Parathyroid adenoma (tissue), 2 donors: ENCODE data around the gene DRAM1.

Experiments used
- H2AFZ ChIP-seq: fragments of 300-600 bp; sonication (generic); one replicate; pipeline ENCODE4 v1.7.0; 2017; ENCODE audit warnings: antibody characterized with exemption, mild to moderate bottlenecking
- H3K27ac ChIP-seq: fragments of 300-600 bp; sonication (generic); one replicate; pipeline ENCODE4 v1.7.0; 2017
- H3K27me3 ChIP-seq: fragments of 300-600 bp; sonication (generic); one replicate; pipeline ENCODE4 v1.7.0; 2017; ENCODE audit warnings: low read length; ENCODE audit not compliant: control insufficient read depth, insufficient read depth
- H3K36me3 ChIP-seq: fragments of 300-600 bp; sonication (generic); one replicate; pipeline ENCODE4 v1.7.0; 2017; ENCODE audit warnings: low read length; ENCODE audit not compliant: control insufficient read depth, insufficient read depth
- H3K4me1 ChIP-seq: fragments of 300-600 bp; sonication (generic); one replicate; pipeline ENCODE4 v1.7.0; 2017; ENCODE audit warnings: control low read depth
- H3K4me2 ChIP-seq: fragments of 300-600 bp; sonication (generic); one replicate; pipeline ENCODE4 v1.7.0; 2017; ENCODE audit warnings: low read length
- H3K4me3 ChIP-seq: fragments of 300-600 bp; sonication (generic); one replicate; pipeline ENCODE4 v1.7.0; 2017; ENCODE audit warnings: low read depth, low read length
- H3K79me2 ChIP-seq: fragments of 300-600 bp; sonication (generic); one replicate; pipeline ENCODE4 v1.7.0; 2017; ENCODE audit warnings: control low read depth
- H3K9ac ChIP-seq: fragments of 300-600 bp; sonication (generic); one replicate; pipeline ENCODE4 v1.7.0; 2017; ENCODE audit warnings: mild to moderate bottlenecking
- H3K9me3 ChIP-seq: fragments of 300-600 bp; sonication (generic); one replicate; pipeline ENCODE4 v1.7.0; 2017; ENCODE audit warnings: low read length; ENCODE audit not compliant: control insufficient read depth
- CTCF ChIP-seq: fragments of 300-600 bp; sonication (generic); IDR thresholded peaks from one replicate; pipeline ENCODE4 v1.7.0; 2017; ENCODE audit warnings: antibody characterized with exemption, mild to moderate bottlenecking
- donor health status: primary hyperparathyroidism.

The DRAM1 gene

GRCh38 chr12:101925935-101926334 lies 48.6 kb downstream of the DRAM1 start:
- no peaks in the 10 kb centered on the region for H3K79me2 ChIP-seq
- no peaks in the 10 kb centered on the region for H3K9me3 ChIP-seq
- no peaks in the 10 kb centered on the region for H3K36me3 ChIP-seq
- H3K4me1 ChIP-seq, result no peaks in the 10 kb centered on the region
- H3K4me3 ChIP-seq, result no peak overlapping the region
- H2AFZ ChIP-seq, result no peak overlapping the region
- no peak overlapping the region for H3K9ac ChIP-seq
- no peak overlapping the region for H3K27ac ChIP-seq
- H3K4me2 ChIP-seq, result no peak overlapping the region
- TF ChIP-seq CTCF, result no peak
- no peaks in the 10 kb centered on the region for H3K27me3 ChIP-seq

GRCh38 chr12:101927036-101927435 lies 49.7 kb downstream of the DRAM1 start:
- no peaks in the 10 kb centered on the region for H3K27me3 ChIP-seq
- H3K4me2 ChIP-seq, result no peak overlapping the region
- H3K79me2 ChIP-seq, result no peaks in the 10 kb centered on the region
- H3K4me3 ChIP-seq, result no peak overlapping the region
- no peaks in the 10 kb centered on the region for H3K4me1 ChIP-seq
- H3K9me3 ChIP-seq, result no peaks in the 10 kb centered on the region
- no peak overlapping the region for H3K27ac ChIP-seq
- TF ChIP-seq CTCF, result no peak
- no peak overlapping the region for H2AFZ ChIP-seq
- no peak overlapping the region for H3K9ac ChIP-seq
- no peaks in the 10 kb centered on the region for H3K36me3 ChIP-seq

- Histone ChIP-seq H3K9me3 (no peaks in the 10 kb centered on the region), H2AFZ (no peak overlapping the region), H3K4me2 (no peak overlapping the region), H3K27me3 (no peaks in the 10 kb centered on the region), H3K36me3 (no peaks in the 10 kb centered on the region), H3K4me3 (no peak overlapping the region), H3K9ac (no peak overlapping the region), H3K4me1 (no peaks in the 10 kb centered on the region), H3K79me2 (no peaks in the 10 kb centered on the region), H3K27ac (no peak overlapping the region)
- no peak for TF ChIP-seq CTCF
Measured at GRCh38 chr12:101927999-101928398, 50.6 kb downstream of the DRAM1 start.

- no peaks in the 10 kb centered on the region for H3K36me3 ChIP-seq
- no peak for TF ChIP-seq CTCF
- no peaks in the 10 kb centered on the region for H3K9me3 ChIP-seq
- H3K27ac ChIP-seq, result no peak overlapping the region
- no peak overlapping the region for H2AFZ ChIP-seq
- no peaks in the 10 kb centered on the region for H3K27me3 ChIP-seq
- no peak overlapping the region for H3K4me3 ChIP-seq
- no peak overlapping the region for H3K4me2 ChIP-seq
- no peak overlapping the region for H3K9ac ChIP-seq
- no peaks in the 10 kb centered on the region for H3K79me2 ChIP-seq
- no peaks in the 10 kb centered on the region for H3K4me1 ChIP-seq
Measured at GRCh38 chr12:101928556-101928955, 51.2 kb downstream of the DRAM1 start.

- Histone ChIP-seq H3K27me3 (no peaks in the 10 kb centered on the region), H3K27ac (no peak overlapping the region), H2AFZ (no peak overlapping the region), H3K9me3 (no peaks in the 10 kb centered on the region), H3K4me1 (no peaks in the 10 kb centered on the region), H3K4me2 (no peak overlapping the region), H3K9ac (no peak overlapping the region), H3K36me3 (no peaks in the 10 kb centered on the region), H3K79me2 (no peaks in the 10 kb centered on the region), H3K4me3 (no peak overlapping the region)
- no peak for TF ChIP-seq CTCF
Measured at GRCh38 chr12:101929365-101930041, 52.1 kb downstream of the DRAM1 start.
